SW 1271 (cell line): ENCODE measurements around the gene PRKD2.

Experiments
- DNase-seq, 2 experiments: peaks; one replicate each; lab custom pipeline; 2025; lab: John Stamatoyannopoulos, UW

The PRKD2 gene

DNA sequence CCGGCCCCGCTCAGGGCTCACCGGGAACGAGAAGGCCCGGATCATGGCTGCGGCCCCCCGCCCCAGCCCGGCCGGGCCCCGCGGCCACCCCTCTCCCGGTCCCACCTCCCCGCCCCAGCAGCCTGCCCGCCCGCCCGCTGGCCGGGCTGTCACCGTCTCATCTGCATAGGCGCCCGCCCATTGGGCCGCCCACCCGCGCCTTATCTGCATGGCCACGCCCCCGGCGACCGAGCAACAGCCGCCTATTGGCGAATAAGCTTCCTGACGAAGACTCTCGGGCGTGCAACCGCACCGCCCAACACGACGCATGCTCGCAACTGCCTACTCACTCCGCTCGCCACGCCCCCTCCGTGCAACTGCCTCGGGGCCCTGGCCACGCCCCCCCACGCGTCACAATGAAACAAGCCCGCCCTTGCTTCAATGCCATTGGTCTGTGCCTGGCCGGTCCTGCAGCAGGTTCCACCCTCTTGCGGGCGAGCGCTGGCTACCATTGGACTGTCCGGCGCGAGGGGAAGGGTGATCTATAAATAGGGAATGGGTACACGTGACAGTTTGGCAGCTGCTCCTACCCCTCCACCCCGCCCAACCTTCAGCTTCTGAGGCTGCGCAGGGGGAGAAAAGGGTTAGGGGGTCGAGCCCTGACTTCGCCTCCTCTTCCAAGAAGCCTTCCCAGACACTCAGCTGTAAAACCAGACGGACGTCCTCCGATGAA is 55.7 kb downstream of the PRKD2 start, which contains the start of gene DACT3:
DACT3 (minus strand) TSS at position 163 of the 712 bp plus-strand sequence; CDS start at position 45, 118 bp downstream.
- peak; percentile 96 to 97 for DNase-seq

DNA sequence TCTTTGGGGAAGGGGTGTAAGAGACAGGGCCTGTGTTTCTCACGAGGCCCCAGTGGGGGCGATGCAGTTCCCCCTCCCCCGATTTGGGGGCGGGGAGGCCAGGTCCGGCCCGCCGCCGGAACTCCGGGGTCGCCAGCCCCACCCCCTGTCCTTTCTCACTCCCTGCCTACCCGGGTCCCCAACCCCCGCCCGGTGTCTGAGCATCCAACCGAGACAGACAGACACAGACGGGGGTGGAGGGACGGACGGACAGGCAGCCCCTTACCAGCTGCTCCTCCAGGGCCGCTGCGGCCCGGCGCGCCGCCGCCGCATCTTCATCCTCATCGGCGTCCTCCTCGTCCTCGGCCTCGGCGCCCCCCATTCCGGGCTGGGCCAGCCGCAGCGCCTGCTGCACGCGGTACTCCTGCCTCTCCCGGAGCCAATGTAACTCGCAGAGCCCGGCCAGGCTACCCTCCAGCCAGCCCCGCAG is 56.3 kb downstream of the PRKD2 start:
- no peak for DNase-seq

DNA sequence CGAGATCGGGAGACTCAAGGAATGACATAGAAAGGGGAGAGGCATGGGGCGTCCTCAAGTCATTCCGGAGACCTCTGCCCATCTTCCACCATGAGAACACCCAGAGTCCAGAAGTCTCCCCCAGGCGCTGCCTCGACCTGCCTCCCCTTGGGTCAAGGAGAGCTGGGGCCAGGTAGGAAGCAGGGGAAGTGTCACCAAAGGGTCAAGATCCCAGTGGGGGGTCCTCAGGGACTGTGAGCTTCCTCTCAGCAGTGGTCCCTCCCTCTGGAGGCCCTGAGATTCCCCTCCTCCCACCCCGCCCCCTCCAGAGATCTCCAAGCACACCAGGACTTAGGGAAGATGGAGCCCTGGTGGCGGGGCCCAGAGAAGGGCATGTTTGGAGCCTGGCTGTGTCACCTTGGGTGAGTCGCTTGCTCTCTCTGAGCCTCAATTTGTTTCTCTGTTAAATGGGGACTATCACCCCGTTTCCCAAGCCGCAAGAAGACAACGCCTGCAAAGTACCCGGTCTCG is 56.9 kb downstream of the PRKD2 start:
- DNase-seq = no peak

DNA sequence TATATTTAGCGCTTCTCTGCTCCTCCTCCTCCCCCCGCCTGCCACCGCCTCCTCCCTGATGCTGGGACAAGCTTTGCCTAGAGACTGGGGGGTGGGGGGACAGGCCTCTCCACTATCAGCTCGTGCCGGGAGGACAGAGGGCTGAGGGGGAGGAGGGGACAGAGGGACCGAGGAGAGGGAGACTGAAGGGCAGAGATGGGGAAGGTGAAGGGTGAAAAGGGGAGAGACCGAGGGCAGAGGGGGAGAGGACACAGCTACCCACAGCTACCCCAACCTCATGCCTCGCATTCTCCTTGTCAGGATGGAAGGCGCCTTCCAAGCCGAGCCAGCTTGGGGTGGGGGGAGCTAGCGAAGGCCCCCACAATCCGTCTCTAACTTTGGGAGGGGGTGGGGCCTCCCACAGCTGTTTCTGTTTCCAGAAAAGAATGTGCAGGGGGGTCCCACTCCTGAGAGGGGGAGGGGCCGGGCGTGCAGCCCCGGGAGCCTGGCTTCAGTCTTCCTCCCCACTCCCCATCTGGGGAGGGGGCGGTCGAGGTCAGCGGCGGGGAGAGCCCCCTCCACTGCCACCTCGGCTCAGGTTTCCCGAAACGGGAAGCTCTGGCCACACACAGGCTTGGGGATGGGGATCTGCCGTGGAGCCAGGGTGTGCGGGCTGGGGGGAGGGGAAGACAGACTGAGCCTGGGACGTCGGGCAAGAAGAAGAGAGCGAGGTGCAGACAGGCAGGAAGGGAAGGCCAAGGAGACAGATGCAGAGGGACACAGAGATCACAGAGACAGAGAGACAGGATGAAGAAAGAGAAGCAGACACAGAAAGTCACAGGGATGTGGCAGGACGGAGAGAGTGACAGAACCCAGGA is 57.5 kb downstream of the PRKD2 start:
- no peak for DNase-seq

DNA sequence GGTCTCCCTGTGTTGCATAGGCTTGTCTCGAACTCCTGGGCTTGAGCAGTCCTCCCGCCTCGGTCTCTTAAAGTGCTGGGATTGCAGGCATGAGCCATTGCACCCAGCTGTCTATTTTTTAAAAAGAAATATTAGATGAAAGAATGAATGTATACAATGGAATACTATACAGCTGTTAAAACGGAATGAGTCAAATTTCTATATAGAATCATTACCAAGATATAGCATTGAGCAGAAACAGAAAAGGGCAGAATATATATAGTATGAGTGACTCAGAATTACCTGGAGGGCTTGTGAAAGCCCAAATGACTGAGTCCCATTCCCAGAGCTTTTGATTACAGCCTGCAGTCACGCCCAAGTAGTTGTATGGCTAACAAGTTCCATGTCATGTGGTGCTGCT is 60.4 kb downstream of the PRKD2 start:
- DNase-seq = no peak

DNA sequence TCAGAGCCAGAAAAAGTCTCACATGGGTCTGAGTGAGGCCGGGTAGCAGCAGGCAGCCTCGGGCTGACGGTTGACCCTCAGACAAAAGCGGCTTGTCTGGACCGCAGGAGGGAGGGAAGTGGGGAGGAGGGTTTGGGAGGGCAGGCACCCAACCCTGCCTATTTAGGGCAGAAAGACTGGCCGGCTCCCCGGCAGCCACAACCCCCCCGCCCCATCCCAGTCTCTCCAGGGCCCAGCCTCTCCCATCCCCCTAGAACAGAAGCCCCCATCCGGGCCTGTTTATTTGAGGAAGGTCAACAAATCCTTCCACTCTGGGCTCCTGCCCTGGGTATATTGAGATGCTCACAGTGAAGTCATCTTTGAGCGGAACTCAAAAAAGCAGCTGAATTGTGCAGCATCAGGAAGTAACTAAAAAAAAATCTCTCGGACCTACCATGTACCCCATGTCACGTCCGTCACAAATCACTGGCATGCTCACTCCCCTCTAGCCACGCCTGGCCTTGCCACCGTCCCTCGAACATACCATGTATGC is 62.2 kb downstream of the PRKD2 start:
- no peak for DNase-seq

DNA sequence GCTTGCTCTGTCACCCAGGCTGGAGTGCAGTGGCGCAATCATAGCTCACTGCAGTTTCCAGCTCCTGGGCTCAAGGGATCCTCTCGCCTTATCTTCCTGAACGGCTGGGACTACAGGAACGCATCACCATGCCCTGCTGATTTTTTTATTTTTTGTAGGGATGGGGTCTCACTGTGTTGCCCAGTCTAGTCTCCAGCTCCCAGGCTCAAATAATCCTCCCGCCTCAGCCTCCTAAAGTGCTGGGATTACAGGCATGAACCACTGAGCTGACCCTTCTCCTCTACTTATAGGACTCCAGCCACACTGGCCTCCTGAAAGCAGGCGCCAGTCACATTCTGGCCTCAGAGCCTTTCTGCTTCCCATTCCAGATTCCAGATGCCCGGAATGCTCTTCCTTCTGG is 66.5 kb downstream of the PRKD2 start:
- DNase-seq = no peak

DNA sequence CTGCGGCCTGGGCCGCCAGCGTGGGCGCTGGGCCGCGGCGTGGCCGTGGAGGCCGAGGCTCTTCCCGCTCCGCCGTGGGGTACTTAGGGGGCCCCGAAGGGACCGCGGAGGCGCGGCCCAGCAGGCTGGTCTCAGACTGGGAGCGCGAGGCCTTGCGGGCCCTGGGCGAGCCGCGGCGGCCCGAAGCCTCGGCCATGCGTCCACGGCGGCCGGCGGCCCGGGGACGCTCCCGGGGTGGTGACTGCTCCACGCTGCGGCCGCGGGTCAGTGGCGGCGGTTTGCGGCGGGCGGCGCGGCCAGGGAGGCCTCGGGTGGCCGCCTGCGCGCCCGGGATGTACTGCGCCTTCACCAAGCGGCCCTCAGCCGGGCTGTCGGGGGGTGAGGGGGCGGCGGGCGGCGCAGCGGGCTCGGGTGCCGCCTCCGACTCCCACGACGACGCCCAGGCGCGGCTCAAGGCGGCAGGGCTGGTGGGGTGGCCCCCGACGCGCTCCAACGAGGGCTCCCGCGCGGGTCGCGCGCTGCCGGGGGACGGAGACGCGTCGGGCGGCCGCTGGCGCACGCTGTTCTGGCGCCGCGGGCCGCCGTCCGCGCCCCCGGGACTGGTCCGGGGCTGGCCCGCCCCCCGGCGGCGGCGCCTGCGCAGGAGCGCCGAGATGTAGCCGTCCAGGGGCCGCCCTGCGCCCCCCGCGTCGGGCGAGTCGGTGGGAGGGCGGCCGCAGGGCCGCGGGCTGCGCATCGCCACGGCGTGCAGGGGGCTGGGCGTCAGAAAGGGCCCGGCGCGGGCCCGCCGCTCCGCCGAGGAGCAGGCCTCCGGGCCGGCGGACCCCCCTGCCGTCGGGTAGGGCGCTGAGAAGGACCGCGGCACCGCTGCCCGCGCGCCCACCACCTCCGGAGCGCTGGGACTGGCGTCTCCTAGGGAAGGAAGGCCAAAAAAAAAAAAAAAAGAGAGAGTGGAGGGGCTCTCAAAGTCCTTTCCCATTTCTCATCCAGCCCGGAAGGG is 67.7 kb downstream of the PRKD2 start:
- DNase-seq = no peak

DNA sequence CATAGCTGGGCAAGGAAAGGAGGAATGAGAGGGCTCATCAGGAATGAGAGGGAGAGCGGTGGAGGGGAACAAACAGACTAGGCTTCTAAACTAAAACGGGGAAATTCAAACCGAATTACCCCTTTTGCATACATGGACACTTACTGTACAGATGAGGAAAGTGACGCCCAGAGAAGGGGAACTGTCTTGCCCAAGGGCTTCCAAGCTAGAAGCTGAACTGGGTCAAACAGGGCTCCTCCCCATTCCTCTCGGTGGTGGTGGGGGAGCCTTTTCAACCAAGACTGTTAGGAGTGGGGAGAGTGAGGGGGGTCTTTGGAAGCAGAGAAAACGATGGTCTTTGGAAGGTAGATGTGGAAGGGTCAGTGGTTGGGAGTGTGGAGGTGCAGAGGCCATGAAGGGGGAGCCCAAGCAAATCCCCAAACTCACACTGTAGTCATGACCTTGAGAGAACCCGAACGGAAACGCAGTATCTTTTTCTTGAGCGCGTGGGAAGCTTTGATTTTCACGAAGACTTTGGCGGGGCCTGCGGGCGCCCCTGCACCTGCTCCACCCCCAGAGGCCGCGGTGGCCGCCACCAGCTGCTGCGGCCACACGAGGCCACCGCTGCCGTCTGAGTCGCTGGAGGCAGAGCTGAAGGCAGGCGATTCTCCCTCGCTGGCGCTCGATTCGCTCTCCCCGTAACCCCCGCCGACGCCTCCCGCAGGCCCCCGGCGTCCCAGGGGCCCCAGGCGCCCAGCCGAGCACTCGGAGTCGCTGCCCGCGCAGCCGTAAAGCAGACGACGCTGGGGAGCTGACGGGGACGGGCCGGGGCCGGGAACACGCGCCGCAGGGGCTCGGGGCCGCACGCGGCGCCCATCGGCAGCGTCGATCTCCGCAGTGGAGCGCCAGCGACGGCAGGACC is 68.6 kb downstream of the PRKD2 start:
- no peak for DNase-seq

DNA sequence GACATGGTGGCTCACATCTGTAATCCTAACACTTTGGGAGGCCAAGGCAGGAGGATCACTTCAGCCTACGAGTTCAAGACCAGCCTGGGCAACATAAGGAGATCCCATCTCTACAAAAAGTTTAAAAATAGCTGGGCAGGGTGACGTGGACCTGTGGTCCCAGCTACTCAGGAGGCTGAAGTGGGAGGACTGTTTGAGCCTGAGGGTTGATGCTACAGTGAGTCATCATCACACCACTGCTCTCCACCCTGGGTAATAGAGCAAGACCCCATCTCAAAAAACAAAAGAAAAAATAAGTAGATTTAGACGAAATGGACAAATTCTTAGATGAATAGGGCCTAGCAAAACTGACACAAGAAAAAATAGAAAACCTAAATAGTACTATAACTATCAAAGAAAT is 70.5 kb downstream of the PRKD2 start:
- DNase-seq = no peak

DNA sequence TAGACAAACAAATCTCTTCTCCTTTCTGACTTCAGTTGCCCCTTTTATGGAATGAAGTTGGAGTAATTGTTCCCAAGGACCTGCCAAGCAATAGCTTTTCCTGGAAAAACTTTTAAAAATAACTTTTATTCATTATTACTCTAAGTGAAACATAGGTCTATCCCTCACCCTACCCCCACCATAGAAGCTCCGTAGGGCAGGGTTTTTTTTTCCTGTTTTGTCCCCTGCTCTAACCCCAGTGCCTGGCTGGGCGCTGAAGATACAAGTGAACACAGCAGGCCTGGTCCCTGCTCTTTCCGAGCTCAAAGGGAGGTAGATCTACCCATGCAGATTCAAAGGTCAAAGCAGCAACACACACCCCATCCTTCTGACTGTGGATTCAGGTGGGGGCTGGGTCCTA is 72.2 kb downstream of the PRKD2 start:
- no peak for DNase-seq

DNA sequence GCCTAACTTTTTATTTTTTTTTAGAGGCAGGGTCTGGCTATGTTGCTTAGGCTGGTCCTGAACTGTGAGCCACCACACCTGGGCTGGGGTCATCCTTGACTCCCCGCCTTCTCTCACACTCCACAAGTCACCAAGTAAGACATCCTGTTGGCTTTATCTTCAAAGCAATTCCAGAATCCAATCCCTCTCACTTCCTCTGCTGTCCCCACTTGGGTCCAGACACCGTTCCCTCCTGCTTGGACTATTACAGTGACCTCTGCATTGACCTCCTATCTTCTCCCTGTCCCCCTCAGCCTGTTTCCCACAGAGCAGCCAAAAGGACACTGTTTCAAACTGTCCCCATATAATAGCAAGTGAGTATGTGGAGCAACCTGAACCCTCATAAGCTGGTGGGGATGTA is 76.3 kb downstream of the PRKD2 start:
- no peak for DNase-seq

DNA sequence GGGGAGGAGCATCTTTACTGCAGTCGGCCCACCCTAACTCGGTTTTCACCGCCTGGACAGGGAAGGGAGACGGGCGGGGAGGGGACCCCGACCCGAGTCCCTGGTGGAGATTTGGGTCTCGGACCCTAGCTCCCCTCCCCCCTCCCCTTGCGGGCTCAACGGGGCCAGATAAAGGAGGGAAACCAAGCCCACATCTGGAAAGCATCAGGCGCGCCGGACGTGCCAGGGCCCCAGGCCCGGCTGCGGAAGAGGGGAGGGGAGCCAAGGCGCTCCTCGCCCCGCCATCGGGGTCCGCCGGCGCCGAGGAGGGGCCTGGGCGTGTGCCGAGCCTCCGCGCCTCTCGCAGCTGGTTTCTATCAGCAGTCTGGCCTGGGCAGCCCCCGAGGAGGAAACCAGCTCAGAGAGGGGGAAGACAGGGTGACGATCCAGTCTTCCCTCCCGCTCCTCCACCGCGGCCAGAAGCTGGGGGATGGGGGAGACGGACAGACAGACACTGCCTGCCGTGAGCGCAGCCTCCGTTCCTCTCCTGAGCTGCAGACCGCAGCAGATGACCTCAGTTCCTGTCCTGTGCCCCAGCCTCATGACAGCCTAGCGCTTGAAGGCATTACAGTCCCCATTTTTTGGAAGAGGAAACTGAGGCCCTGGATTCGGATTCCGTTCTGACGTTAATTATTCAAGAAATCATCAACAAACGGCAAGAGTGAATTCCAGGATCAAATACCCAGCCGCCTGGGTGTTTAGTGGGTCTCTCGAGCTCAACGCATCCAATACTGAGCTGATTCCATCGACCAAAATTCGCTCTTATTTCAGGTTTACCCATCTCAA is 77.3 kb downstream of the PRKD2 start:
- no peak for DNase-seq

DNA sequence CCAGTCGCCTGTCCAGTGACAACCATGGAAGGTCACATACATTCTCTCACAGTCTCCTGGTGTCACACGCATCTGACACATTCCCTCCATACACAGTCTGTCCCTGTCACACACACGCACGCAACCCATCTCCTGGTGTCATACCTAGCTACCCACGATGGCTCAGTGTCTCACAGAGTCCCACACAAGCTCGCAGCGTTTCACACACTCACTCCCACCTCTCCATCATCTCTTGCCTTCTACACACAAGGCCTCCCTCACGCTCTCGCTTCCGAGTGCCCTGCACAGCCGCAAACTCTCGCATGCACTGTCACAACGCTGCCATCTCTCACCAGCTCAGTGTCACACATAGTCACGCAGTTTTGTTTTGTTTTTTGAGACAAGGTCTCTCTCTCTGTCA is 79.7 kb downstream of the PRKD2 start:
- no peak for DNase-seq

DNA sequence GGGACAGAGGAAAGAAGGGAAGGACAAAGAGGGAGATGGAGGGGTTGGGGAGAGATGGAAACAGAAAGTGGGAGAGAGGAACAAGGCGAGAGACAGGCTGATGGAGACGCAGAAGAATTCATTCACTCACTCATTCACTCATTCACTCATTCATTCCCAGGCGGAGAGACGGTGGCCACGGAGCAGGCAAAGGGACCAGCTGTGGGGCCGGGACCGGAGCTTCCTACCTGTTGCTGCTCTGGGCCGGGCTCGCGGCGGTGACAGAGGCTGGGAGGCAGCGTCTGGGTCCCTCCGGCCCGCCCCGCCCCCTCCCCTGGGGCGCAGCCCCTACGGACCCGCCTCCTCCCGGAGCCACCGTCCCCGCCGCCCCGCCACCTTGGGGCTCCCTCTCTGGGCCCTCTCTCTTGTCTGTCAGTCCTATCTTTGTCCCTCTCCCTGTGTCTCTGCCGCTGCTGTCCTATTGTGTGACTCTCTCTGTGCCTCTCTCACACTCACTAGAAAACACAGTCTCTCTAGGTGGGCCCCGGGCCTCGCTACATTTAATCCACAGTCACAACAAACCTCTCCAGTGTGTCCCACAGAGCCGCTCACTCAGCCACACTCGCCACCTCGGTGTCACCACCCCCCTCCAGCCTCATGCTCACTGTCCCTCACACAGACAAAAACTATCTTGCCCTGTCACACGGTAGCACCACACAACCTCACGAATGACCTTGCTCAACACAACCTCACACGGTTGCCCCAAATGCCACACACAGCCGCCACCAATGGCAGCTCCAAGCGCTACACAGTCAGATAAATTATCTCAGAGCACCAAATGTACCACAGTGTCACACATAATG is 80.8 kb downstream of the PRKD2 start, which contains the start of gene GNG8:
GNG8 (minus strand) TSS at position 283 of the 842 bp plus-strand sequence. CDS start 1,520 bp downstream, outside the sequence.
- no peak for DNase-seq

DNA sequence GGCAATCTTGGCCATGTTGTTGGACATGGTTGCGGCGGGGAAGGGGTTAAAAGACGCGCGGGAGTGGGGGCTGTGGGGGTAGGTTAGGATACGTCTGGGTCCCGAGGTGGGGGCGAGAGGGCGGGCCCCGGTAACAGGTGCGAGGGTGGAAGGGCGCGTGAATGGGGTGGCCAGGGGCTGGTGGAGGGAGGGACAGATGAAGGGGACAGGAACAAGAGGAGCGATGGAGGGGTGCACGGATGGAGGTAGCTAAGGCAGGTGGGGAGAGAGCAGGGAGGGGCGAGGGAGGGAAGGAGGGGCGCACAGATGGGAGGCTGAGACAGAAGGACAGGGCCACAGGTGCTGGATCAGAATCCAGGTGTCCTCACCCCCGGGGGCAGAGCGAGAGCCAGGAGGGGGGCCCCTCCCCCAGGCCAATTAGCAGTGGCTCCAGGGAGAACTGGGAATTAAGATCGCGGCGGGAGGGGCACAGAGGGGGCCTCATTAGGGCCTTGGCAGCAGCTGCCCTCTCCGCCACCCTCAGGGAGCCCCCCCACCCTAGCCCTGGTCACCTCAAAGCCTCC is 82.2 kb downstream of the PRKD2 start:
- no peak for DNase-seq

DNA sequence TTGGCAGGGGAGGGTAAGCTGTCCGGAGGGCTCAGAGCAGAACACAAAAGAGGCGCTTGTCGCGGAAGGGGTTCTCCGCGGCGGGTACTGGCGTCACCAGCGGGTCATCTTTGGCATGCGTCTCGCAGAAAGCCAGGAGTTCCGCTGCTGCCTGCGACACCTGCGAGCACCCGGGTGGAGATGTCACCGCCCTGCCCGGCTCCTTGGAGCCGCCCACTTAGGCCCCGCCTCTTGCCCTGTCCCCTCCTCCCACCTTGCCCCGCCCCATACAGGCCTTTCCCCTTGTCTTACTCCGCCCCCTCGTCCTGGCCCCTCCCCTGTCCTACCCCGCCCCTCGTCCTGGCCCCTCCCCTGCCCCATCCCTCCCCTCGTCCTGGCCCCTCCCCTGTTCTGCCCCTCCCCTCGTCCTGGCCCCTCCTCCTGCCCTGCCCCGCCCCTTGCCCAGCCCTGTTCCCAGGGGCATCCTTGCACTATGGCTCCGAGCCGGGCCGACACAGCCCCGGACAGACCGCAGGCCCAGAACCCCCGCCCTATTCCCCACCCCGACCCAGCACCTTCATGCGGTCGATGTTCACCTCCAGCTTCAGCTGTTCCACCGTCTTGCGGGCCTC is 82.8 kb downstream of the PRKD2 start:
- DNase-seq = peak in 1 of 2 experiments; percentile 52

DNA sequence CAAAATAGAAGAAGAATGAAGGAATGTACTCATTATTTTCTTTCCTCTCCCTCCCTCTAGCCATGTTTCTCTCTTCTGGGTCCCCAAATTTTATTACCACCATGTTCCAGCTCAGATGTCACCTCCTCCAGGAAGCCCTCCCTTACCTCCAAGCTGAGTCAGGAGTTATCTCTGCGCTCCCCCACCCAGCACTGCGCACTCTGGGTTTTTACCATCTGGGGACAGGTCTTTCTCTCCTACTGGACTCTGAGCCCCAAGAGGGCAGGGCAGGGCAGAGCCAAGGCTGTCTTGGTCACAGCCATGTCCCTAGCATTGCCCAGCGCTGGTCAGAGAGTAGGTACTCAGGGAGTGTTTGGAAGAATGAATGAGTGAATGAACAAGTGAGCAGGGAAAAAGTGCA is 83.8 kb downstream of the PRKD2 start:
- no peak for DNase-seq
